ENCODE data around the gene DNAJC6.

The DNAJC6 gene

DNA sequence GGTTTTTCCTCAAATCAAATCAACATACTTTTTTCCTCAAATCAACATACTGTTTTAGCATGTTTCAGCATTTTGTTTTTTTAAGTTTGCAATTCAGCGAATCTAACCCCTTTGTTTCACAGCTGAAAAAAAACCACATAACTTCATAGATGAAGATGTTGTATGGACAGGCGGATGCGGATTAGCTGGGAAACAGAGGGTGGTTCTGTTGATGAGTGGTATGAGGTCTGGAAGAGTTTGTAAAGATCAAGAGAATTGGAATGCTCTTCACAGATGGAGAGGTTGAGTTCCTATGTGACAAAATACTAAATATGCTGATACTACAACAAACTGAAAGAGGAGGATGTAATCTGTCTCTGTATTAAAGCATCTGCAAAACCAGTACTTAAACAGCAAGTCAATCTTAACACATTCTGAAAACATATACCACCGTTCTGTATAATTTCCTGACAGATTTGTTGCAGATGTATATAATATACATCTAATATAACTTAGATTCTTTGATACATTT lies 100.5 kb downstream of the DNAJC6 start:
- no peak for FAIRE-seq

DNA sequence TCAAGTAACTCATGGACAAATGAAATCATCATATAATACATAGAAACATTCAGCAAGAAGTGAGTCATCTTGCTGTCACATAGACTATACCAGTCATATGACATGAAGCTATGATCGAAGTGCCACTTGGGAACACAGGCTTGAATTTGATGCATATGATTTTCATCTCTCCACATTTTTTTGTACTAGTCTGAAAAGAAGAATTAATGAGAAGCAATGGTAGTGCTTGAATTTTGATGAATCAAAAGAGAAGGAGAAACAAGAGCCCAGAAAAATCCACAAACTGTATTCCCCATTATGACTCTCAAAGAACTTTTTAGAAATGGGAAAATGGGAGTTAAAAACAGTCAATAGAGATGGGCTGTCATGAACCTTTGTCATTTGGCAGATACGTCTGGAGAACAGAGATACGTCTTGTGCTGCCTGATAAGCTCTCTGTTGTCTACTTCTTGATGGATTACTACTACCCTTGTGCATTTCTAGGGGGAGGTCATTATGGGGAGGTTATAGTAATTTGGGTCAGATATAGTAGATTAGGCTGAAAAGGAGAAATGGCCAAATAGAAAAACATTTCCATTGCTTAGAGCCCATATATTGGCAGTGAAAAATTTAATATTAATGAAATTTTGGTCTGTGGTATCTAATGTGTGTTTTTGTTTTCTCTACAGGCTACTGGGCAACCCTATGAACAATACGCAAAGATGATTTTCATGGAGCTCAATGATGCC lies 103.1 kb downstream of the DNAJC6 start:
- no peak for FAIRE-seq

DNA sequence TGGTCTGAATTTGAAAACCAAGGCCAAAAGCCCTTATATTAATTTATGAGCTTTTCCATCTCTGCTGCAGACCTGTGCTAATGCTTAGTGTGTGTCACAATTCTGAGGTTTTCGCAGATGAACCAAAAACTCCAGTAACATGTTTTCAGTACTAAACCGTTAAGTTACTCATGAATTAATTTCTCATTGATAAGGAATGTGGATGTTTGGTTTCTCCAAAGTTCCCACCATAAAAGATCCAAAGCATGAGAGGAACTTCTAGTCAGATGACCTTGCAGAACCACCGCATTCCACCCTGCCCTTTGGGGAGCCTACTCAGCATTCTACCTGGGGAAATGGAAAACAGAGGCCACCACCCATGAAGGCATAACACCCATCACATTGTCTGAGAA lies 103.6 kb downstream of the DNAJC6 start:
- no peak for FAIRE-seq

DNA sequence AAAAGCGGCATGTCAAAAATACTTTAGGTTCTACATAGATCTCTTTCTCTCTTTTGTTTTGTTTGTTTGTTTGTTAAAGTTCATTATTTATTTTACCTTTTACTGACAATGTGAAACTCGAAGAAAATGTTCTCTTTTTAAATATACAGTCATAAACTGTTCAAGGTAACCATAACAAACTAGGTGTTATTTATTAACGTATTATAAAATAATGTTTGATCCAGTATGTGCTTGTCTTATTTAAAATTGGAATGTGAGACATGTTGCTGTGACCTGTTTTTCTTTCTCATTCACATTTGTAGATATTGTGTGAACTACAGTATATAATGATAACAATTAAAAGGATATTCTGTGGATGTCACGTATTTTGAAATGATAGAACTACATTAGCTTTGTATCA lies 105.2 kb downstream of the DNAJC6 start:
- no peak for FAIRE-seq

DNA sequence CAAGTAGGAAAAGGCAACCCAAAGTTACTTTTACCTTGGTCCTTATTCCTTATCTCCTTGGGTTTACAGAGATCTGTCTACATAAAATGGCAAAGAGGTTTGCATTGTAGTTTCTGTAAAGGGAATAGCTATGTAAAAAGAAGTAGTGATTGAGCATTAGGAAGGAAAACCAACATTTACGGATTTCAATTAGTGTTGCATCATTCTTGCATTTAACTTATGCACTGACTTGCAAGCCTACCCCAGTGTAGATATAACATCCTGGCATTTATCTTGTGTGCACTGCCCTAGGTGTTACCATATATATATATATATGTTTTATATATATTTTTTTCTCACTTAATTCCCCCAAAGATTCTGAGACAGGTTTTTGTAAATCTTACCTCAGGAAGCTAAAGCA lies 107.4 kb downstream of the DNAJC6 start:
- FAIRE-seq, result no peak

DNA sequence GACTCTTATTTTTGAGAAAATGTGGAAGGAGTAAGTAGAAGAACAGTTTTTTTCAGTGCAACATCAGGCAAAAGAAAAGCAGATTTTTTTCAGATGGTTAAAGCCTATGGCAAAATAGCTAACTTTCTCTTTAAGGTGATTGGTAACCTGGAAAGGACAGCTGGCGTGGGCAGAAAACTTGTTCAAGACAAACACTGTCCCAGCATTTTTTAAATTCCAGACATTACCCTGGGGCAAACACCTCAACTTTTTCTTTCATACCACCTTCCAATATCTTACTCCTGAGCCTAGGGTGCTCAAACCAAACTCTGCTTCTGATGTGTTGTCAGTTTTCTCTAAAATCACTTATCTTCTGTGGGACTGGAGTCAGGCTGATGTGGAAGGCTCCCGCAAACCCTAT lies 108.4 kb downstream of the DNAJC6 start:
- FAIRE-seq, result no peak

DNA sequence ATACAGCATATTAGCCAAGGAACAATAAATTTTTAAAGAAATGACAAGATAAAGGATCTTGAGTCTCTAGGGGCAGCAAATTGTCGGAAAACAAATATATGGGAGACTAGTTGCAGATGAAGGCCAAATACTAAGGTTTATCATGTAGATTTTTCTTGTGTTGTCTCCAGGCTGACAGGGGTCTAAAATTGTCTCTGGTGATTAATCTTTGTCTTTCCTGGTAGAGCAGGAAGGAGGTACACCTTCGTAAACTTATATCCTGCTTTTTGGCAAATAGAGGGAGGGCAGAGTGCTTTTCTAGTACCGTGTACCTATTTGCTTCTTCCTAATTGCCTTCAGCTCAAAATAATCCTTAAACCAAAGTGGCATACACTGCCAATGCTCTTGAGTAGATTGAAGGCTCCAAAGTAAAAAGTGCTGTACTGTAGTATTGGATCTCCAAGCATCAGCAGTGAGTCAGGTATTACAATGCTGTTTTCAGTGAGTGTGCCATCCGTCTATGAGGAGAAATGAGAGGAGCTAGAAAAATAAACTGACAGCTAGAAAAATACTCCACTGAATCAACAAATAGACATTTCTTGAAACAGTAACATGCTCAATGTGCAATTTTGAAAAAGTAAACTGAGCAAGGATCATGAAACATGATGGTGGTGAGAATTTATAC lies 109.3 kb downstream of the DNAJC6 start:
- no peak for FAIRE-seq

DNA sequence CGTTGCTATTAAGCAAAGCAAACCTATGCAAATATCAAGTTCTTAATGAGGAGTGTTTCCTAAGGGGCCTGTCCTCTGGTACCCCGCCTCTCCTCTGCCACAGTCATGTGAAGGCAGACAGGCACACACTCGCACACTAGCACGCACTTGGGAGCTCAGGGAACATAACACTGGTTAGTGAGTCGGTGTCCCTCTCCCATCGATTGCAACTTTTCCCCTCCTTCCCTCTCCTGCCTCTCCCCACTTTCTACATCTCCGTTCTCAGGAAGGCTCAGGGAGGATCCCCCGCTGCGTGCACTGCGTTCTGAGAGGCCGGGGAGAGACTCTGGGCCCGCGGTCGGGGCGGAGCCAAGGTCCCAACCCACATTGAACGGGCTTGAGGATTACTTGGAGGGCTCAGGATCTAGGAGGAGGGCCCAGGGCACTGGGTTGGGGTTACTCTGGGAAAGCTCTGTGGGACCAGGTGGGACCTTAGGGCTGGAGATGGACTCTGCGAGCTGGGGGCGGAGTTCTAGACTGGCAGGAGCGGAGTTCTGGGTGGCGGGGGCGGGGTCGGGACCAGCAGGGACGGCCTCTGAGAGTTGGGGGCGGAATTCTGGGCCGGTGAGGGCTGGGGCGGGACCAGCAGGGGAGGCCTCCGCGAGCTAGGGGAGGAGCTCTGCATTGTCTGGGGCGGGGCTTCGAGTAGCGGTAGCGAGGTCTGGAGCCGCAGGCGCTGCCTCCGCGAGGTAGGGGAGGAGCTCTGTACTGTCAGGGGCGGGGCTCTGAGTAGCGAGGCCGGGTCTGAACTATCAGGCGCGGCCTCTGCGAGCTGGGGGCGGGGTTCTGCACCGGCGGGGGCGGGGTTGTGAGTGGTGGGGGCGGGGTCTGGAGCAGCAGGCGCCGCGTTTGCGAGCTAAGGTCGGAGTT lies 110.6 kb downstream of the DNAJC6 start:
- FAIRE-seq, result peak; percentile 93

DNA sequence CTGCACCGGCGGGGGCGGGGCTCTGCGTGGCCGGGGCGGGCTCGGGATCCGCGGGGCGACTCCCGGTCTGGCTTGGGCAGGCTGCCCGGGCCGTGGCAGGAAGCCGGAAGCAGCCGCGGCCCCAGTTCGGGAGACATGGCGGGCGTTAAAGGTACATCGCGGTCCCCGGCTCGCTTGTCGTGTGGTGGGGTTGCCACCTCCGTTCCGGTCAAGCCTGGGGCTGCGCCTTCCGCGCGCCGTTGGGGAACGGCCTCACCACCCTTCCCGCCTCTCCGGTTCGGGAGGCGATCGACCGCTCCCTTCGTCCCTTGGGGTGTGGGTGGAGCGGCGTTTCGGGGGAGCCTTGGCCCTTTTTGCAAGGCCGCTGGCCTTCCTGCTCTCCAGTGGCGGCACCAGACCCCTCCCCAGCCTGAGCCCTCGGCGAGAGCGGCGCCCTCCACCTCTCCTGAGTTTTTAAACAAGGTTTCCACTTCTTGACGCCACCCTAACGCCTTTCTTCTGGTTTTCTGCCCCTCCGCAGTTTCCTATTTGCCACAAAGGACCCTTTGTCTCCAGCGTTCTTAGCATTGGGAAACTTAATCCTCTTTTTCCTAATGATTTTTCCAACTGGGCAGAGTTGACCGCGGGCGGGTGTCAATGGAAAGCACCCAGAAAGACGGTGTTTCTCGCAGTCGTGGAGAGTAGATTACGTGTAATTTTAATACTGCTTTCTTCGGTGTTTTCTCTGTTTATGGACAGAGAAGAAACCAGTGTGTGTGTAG lies 111.4 kb downstream of the DNAJC6 start, which contains the start of the genes LEPR and LEPROT:
LEPR (plus strand) TSS at position 79 of the 761 bp plus-strand sequence. CDS start 144,898 bp downstream, outside the sequence.
LEPROT (plus strand) TSS at position 79 of the 761 bp plus-strand sequence; CDS start at position 136, 57 bp downstream.
- no peak for FAIRE-seq

DNA sequence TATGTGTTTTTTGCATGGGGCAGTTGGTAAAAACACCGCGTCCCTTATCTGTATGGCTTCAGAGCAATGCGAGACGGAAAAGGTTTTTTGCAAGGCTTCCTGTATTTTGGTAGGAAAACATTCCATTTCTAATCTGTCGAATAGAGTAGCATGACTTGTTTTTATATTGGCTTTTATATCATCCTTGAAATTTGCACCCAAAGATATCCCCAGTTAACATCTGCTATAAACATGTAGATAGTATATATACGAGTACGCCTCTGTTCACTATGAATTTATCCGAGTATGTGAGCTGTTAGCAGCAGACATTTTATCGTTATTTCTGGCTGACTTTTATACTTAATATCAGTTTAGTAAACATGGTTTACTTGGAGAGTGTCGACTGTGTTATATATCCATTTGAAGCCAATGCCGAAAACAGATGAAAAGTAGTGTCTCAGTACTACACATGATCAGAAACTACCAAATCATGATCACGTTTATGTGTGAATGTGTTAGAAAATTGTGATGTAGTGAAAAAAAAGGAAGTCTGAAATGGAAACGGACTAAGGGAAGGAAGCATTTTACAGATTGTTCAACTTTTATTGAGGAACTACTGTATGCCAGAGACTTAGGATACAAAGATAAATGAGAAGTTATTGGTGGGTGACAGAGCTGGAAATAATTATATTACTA lies 112.1 kb downstream of the DNAJC6 start:
- FAIRE-seq, result no peak

DNA sequence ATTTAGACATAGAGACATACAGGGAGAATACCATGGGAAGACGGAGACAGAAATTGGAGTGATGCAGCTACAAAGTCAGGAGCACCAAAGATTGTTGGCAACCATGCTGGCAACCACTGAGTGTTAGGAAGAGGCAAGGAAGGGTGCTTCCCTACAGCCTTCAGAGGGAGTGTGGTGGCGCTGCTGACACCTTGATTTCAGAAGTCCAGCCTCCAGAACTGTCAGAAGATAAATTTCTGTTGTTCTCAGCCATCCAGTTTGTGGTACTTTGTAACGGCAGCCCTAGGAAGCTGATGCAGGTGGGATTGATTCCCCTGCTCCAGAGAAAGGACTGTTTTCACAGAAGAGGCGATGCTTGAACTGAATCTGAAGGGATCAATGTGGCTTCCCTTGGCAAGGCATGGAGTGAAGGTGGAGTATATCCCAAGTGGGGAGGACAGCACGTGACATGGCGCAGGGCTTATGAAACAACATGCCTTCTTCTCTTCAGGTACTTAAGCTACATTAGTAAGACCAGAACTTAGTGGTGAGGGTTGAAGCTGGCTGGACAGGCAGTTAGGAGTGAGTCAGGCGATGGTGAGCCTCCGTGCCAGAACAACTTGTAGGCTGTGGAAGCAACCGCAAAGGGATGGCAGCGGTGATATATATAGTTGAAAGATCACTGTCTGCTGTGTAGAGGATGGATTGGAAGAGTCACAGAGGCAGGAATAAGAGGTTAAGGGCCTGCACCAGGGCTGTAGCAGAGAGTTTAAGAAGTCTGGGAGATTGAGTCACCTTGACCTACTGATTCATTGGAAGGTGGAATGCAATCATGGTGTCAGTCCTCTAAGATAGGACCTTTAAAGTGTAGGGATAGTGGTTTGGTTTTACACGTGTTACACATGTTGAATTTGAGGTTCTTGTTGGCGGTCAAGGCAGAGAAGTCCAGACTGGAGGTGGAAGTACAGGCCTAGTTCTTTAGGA lies 113.2 kb downstream of the DNAJC6 start:
- no peak for FAIRE-seq

DNA sequence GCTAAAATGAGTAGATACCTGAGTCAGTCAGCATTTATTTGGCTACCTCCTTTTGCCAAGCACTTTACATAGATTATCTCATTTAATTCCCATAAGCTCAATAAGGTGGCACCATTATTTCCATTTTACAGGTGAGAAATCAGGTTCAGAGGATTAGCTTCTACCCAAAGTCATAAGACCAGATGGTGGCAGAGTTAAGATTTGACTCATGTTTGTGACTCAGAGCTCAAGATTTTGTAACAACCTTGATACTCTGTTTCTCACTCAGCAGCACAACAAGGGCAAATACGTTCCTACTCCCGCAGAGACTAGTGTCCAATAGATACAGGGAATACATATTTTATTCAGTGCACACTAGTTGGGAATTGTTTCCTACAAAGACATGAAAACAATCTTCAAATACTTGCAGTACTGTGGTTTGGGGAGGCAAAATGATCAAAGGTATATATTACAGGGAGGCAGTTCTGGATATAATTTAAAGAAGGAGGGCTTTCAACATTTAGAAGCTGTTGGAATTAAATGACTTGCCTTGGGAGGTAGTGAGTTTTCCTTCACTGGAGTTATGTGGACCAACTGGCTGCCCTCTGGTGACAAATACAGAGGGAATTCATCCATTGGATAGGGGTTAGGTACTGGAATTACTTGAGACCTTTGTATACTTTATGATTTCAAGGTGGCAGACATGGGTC lies 114.7 kb downstream of the DNAJC6 start:
- peak; percentile 87 for FAIRE-seq

DNA sequence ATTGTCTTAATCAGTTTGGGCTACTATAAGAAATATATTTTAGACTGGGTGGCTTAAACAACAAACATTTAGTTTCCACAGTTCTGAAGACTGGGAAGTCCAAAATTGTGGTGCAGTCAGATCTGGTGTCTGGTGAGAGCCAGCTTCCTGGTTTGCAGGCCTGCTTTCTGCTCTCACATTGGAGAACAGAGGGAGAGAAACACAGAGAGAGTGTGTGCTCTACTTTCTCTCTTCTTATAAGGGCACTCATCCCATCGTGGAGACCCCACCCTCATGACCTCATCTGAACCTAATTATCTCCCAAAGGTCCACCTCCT lies 115.2 kb downstream of the DNAJC6 start:
- no peak for FAIRE-seq

DNA sequence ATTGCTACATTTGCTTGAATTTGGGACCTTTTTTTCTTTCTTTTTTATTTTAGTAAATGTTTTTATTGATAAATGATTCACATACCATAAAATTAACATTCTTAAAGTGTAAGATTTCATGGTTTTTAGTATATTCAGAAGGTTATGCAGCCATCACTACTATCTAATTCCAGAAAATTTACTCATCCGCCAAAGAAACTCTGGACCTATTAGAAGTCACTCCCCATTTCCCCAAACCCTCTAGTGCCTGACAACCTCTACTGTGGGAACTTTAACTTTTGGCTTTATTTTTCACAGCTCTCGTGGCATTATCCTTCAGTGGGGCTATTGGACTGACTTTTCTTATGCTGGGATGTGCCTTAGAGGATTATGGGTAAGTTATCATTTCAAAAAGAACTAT lies 115.7 kb downstream of the DNAJC6 start:
- no peak for FAIRE-seq

DNA sequence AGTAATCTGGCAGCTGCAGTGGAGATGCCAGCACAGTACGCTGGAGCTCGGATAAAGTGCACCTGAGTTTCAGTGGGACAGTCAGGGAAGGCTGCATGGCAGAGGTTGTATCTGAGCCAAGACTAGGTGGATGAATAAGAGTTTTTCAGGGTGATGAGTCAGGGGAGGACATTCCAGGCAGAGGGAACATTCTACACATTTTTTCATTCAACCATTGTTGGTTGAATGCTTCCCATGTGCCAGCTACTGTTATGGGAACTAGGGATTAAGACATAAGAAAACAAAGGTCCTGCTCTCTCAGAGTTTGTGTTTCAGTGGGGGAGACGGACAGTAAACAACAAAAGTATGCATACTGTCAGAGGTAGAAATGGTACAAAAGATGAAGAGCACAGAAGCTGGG lies 116.4 kb downstream of the DNAJC6 start:
- FAIRE-seq, result no peak

DNA sequence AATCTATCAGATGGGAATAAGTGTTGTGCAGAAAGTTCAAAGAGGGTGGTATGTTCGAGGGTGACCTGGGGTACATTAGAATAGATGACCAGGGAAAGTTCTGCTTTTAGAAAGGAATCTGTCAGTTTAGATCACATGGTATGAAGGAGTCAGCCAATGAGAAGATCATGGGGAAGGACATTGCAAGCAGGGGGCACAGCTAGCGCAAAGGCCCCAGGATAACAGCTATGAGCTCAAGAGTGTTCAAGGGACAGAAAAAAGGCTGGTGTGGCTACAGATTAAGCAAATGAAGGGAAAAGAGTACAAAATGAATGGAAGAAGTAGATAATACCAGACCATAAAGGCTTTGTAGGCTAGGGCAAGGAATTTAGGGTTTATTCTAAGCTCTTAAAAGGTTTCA lies 119.7 kb downstream of the DNAJC6 start:
- FAIRE-seq, result no peak

DNA sequence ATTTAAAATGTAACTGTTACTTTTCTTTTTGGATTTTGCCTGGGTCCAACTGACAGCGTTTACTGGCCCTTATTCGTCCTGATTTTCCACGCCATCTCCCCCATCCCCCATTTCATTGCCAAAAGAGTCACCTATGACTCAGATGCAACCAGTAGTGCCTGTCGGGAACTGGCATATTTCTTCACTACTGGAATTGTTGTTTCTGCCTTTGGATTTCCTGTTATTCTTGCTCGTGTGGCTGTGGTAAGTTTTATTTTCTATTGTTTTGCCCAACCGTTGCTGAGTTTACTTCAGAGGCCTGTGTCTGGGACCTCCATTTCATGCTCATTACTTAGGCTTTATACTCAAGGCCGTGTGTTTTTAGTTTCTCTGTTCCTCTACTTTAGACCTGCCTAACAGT lies 120.5 kb downstream of the DNAJC6 start:
- no peak for FAIRE-seq

DNA sequence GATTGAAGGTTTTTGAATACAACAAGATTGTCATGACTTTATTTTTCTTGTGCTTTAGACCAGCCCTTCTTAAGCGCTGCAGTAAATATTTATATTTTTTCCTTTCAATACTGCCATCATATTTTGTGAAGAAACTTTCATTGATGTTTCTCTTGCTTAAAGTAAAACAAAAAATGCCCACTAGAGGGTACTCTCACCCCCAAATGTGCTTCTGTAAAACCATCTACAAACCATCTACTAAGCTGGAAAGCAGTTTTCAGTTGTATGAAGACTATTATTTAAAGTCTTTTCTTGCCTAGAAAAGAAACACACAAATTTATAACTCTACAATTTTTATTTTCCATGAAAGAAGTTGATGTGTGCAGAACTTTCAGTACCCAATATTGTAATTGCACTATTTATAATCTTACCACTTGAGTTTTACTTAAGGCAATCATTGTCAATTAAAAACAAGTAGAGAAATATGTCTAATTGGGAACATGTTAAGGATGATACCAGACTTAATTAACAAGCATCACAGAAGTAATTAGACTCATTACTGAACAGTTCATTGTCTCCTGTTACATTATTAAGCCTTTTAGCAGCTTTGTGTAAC lies 121.9 kb downstream of the DNAJC6 start:
- FAIRE-seq, result peak; percentile 96

DNA sequence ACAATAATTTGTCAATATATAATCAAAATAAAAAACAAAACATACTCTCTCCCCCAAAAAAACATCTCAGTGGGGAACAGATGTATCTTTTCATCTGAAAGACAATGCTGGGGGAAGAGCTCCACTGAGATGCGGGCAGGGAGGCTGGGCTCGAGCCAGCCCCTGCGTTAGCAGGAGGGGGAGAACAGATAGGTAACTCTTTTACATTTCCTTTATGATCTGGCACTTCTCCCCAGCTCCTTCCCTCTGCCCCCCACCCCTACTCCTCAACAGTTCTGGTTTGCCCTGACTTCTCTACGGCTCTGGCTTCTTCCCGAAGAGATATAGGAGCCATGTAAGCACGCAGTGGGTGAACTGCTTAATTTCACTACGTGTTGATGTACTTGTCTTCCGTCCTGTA lies 123.6 kb downstream of the DNAJC6 start:
- FAIRE-seq, result no peak

DNA sequence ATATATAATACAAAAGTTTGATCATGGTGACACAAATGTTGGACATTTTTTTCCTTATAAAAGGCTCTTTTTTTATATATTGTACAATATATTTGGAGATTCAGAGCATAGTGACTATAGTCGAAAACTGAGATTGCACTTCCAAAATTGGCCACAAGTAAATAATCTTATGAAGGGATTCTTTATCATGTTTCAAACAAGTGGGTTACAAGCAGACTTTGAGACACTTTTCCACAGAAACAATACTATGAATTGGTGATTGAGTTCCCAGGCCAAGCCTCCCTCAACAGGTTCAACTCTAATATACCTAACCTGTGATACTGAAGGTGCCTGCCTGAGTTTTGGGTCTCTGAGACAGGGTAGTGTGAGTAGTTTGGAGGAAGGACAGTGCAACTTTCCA lies 124.9 kb downstream of the DNAJC6 start:
- FAIRE-seq, result no peak

All from G401.6 (cell line).